NCI-H1092 treated with DMSO at 0.1 percent for 48 hours (cell line): ENCODE results near the gene SLC26A1.
"Not testable (repeated sequence)": the region's sequence is repeated elsewhere in the genome, so short reads cannot be mapped to it uniquely, and the experiment has no call there.

Source experiments
- DNase-seq: peaks from one replicate; lab custom pipeline; 2025; lab: John Stamatoyannopoulos, UW

Gene SLC26A1

GRCh38 chr4:954211-955020, 38.8 kb downstream of the SLC26A1 start:
- DNase-seq: no peak

DNA sequence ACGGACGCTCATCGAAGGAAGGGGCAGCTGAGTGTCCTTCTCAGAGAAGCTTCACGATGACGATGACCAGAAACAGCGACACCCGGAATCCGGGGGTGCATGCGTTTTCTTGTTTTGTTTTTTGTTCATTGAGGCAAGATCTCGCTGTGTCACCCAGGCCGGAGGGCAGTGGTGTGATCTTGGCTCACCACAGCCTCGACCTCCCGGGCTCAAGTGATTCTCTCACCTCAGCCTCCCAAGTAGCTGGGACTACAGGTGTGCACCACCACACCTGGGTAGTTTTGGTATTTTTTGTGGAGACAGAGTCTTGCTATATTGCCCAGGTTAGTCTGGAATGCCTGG, 39.7 kb downstream of the SLC26A1 start:
- no peak for DNase-seq

DNA sequence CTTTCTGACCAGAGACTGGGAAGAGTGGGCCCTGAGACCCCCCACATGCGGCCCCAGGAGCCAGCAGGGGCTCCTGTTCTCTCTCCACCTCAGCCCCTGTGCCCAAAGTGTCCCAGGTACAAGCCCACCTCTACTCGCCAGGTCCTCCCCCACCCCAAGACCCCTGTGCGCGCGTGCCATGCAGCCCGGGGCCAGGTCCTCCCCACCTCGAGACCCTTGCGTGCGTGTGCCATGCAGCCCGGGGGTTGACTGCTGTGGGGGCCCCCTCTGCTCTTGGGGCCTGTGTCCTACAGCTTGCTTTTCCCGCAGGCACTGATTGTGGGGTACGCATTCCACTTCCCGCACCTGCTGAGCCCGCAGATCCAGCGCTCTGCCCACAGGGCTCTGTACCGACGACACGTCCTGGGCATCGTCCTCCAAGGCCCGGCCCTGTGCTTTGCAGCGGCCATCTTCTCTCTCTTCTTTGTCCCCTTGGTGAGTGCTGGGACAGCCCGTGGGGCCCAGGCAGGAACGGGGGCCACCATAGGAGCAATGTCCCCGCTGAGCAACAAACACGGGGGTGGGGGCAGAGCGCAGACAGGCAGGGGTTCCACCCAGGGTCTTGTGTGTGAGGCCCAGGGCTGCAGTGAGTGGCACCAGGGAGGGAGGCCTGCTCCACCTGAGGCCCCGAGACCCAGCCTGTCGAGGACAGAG, 40.2 kb downstream of the SLC26A1 start:
- no peak for DNase-seq

GRCh38 chr4:951594-952468, 41.4 kb downstream of the SLC26A1 start:
- DNase-seq: no peak

GRCh38 chr4:951186-951585, 42.0 kb downstream of the SLC26A1 start:
- DNase-seq: no peak

GRCh38 chr4:950136-951020, 42.8 kb downstream of the SLC26A1 start:
- no peak for DNase-seq

DNA sequence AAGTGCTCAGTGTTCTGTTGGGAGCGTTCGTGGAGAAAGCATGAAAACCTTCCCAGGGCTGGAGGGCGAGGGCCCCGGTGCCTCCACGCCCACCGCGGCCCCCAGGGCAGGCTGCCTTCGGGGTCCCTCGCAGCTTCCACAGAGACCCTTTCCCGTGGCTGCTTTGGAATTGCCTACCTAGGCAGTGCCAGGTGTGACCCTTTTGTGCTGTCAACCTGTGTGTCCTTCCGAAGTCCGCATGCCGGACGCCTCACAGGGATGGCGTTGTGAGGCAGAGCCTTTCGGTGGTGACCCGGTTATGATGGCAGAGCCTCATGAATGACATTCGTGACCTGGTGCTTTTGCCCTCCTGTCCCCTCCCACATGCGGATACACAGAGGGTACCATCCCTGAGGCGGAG, 43.5 kb downstream of the SLC26A1 start:
- DNase-seq: no peak

GRCh38 chr4:948936-949300, 44.3 kb downstream of the SLC26A1 start:
- no peak for DNase-seq

DNA sequence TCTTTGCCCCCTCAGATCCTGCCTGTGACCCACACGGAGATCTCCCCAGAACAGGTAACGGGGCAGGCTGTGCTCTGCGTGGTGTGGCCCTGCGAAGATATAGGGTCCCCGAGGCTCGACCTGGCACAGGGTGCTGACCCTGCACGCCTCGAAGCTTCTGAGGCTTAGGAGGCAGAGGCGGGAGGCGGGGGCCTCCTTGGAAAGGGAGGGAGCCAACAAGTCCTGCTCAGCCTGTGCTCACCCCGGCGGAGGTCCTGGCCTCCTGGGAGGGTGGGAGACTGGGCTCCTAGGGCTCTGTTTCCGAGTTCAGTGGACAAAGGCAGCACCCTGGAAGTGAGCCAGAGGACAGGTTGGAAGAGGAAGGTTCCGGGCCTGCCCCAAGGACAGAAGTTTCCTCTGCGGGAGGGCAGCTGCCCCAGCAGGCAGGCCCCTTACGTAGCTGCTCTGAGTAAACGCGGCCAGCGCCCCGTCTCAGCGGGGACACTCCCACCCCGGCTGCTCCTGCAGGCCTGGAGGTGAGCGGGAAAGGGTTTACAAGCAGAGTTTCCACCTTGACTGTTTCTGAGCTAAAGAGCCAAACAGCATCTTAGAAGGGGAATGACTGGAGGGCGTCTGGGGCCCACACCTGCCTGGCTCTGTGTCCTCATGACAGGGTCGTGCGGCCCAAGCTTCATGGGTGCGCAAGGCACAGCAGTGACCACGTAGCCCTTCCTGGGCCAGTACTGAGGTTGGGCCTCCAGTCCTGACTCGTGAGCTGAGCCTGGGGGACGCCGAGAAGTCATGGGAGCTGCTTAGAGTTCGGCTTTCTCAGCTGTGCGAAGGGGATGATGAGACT, 44.9 kb downstream of the SLC26A1 start:
- DNase-seq: no peak

GRCh38 chr4:947491-947971, 45.7 kb downstream of the SLC26A1 start:
- DNase-seq: no peak

- no peak for DNase-seq
Observed at GRCh38 chr4:946517-947471, 46.4 kb downstream of the SLC26A1 start.

DNA sequence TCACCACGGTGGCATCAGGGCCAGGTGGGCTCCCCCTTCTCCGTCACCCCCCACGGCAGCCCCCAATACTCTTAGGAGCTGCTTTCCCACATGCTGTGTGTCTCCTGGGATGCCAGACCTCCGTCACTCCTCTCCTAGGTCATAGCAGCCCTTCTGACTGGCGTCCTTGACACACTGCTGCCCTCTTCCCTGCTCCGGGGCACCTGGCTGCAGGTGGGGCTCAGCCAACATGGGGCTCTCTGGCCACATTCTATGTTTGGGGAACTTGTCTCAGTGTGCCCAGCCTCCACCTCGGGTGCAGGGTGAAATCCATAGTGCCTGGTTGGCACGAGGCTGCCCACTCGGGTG, 47.1 kb downstream of the SLC26A1 start:
- DNase-seq: no peak

DNA sequence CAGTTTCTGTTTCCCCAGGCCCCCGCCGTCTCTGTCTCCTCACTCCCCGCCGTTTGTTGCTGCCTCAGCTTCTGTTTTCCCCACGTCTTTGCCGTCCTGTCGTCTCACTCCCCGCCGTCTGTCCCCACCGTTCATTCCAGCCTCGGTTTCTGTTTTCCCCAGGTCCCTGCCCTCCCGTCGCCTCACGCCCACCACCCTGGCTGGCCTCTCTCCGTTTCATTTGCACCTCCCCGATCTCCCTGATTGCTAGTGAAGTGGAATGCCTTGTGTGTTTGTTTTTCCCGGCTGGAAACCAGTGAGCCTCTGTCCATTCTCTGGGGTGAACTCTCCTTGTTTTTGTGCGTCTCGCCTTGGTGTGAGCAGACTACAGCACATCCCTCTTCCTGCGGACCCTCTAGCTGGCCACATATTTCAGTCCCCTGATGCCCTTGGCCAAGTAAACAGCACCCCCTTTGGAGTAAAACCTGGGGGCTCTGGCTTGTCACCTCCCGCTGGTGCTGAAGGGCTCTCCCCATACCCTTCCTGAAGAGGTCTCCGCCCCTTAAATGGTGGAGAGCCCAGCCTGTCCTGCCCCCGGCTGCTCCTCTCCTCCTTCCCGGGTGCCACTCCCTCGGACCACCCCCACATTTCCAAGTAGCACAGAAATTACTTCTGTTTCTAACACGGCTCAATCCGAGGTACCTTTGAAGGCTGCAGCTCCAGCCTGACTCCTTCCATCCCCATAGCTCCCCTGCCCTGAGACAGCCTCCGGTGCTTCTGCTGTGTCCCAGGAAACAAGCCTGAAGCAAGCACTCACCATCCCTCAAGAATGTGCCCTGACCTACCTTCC, 47.7 kb downstream of the SLC26A1 start:
- DNase-seq: no peak

GRCh38 chr4:939508-939907, 53.7 kb downstream of the SLC26A1 start:
- DNase-seq: not testable (repeated sequence)
